ENCODE measurements around the gene RTTN. TPM values are rescaled to one million over a fixed set of nuclear protein-coding genes. Genes with fewer than 3 reads are reported as not detected.

RTTN gene
- total and polyA plus RNA-seq, 9 of the 15 experiments (the other 6 are each of a cell fraction or from before 2014, with no cell fraction given), result 3.1 to 18.3 (median 10.6) TPM

GRCh38 chr18:70194227-70194890, 11.1 kb downstream of the RTTN start (continued):
- TF ChIP-seq NR2C1 (IDR thresholded peaks at IDR 0.05), result no peak
- no peak for TF ChIP-seq NR2C1 (tag; IDR thresholded peaks at IDR 0.05)
- TF ChIP-seq ZNF277 (CRISPR knock-in tag; IDR thresholded peaks at IDR 0.05; ENCODE audit: borderline replicate concordance), result no peak

GRCh38 chr18:70190529-70190928, 15.0 kb downstream of the RTTN start:
- in situ Hi-C loops (cut with MboI) (loop anchor here (10.0 kb wide), 1 partner anchor 254 kb away; no protein-coding TSS in a partner anchor), intact Hi-C loops (cut with micrococcal nuclease) (no loop called here)
- POLR2A ChIA-PET, result no interaction called here
- no peak overlapping the region for H3K4me2 ChIP-seq (ENCODE audit: insufficient read depth, low read length)
- H3K79me2 ChIP-seq (ENCODE audit: control insufficient read depth, insufficient read depth, low read length), result no peaks in the 10 kb centered on the region
- H3K27me3 ChIP-seq (ENCODE audit: control insufficient read depth in 2 of 2, insufficient read depth in 2 of 2, low read length in 2 of 2), result no peaks in the 10 kb centered on the region
- H3K4me3 ChIP-seq, result no peak overlapping the region
- no peaks in the 10 kb centered on the region for H3K9me3 ChIP-seq (replicated peaks; ENCODE audit: control insufficient read depth, insufficient read depth, low read depth, low read length)
- DNase-seq (ENCODE audit: extremely low read depth in 1 of 4, low spot score in 3 of 4) (no peak), ATAC-seq (no peak), FAIRE-seq (no peak)
- CTCF ChIA-PET (ENCODE audit: low intra/inter-chr PET ratio), result no interaction called here
- peaks cover 60% of the 10 kb centered on the region for H3K36me3 ChIP-seq (ENCODE audit: control insufficient read depth, insufficient read depth, low read length)
- no peaks in the 10 kb centered on the region for H3K4me1 ChIP-seq (replicated peaks in 1 of 2; ENCODE audit: control insufficient read depth in 2 of 2, insufficient read depth in 2 of 2, low read length in 2 of 2)
- no peaks in the 10 kb centered on the region for H3K9me1 ChIP-seq (ENCODE audit: control insufficient read depth, insufficient read depth, low read length)
- no peaks in the 10 kb centered on the region for H4K20me1 ChIP-seq (replicated peaks; ENCODE audit: control insufficient read depth, insufficient read depth, low read length)
- 82% methylated on average over 3 of the region's 3 CpGs for WGBS (ENCODE audit: insufficient coverage, low coverage, missing lambda C conversion rate)
- no peak overlapping the region for H3K9ac ChIP-seq (ENCODE audit: insufficient read depth in 1 of 2, low read depth in 2 of 2, low read length in 2 of 2)
- BruUV-seq (replicated peaks), result no TSS peak
- H2AFZ ChIP-seq (ENCODE audit: low read depth, low read length), result no peak overlapping the region
- H3K27ac ChIP-seq (ENCODE audit: extremely low read depth, low read depth, low read length), result no peak overlapping the region
- TF ChIP-seq THAP12 (CRISPR knock-in tag; IDR thresholded peaks at IDR 0.05) (no peak), HES1 (IDR thresholded peaks at IDR 0.05; ENCODE audit: low read depth) (no peak), GABPB2 (CRISPR knock-in tag; conservative IDR thresholded peaks at IDR 0.05) (no peak), KAT8 (IDR thresholded peaks at IDR 0.05; ENCODE audit: low read depth) (no peak)
